H1 (cell line): ENCODE data around the gene SUPT20H. TPM values are rescaled to one million over a fixed set of nuclear protein-coding genes. Genes with fewer than 3 reads are reported as not detected.

Experiments
- CTCF ChIA-PET: fragments of 300-600 bp; sonication (Branson Sonifier 250); formaldehyde crosslinking; loops from one replicate; lab custom pipeline; 2021; ENCODE audit not compliant: partially characterized antibody; lab: Charles Lee
- POLR2A ChIA-PET: fragments of 300-600 bp; sonication (Branson Sonifier 250); formaldehyde crosslinking; loops from one replicate; lab custom pipeline; 2021; ENCODE audit warnings: inconsistent platforms; ENCODE audit not compliant: partially characterized antibody; lab: Charles Lee
- DNase-seq, 2 experiments: peaks; one replicate each; pipeline versions ENCODE4 v3.0.0 to v3.0.0-alpha.2; 2010 to 2022; ENCODE audit warnings: low spot score in 2 of 2, low read depth in 1 of 2, mixed read lengths in 1 of 2
- FAIRE-seq: peaks from 2 replicates; lab custom pipeline; 2011; peaks lifted over from hg19 to GRCh38; lab: Jason Lieb, UNC
- H2AFZ ChIP-seq: 2 replicates; pipeline ENCODE4 v1.8.1; 2012; ENCODE audit warnings: low read length, inconsistent platforms
- H2AK5ac ChIP-seq: 2 replicates; pipeline ENCODE4 v1.6.1; 2013; ENCODE audit warnings: low read depth, low read length
- H2BK120ac ChIP-seq: replicated peaks from 2 replicates; pipeline ENCODE3; 2013; ENCODE audit warnings: low read depth, low read length, inconsistent platforms
- H2BK12ac ChIP-seq: 2 replicates; pipeline ENCODE4 v1.6.1; 2013; ENCODE audit warnings: low read depth, low read length
- H2BK15ac ChIP-seq: 2 replicates; pipeline ENCODE4 v1.6.1; 2013; ENCODE audit warnings: low read length
- H2BK20ac ChIP-seq: 2 replicates; pipeline ENCODE4 v1.6.1; 2013; ENCODE audit warnings: low read length
- H2BK5ac ChIP-seq: 2 replicates; pipeline ENCODE4 v1.6.1; 2013; ENCODE audit warnings: low read depth, low read length
- H3K14ac ChIP-seq: 2 replicates; pipeline ENCODE4 v1.6.1; 2013; ENCODE audit warnings: inconsistent platforms; ENCODE audit not compliant: insufficient read length
- H3K18ac ChIP-seq: 2 replicates; pipeline ENCODE4 v1.6.1; 2013; ENCODE audit warnings: low read length; ENCODE audit errors: extremely low read depth
- H3K23ac ChIP-seq: 2 replicates; pipeline ENCODE4 v1.6.1; 2013; ENCODE audit warnings: inconsistent platforms; ENCODE audit not compliant: insufficient read length
- H3K23me2 ChIP-seq: 2 replicates; pipeline ENCODE4 v1.6.1; 2013; ENCODE audit warnings: low read depth, low read length
- H3K27ac ChIP-seq: 2 replicates; pipeline ENCODE4 v1.6.1; 2011; ENCODE audit warnings: low read depth, low read length, inconsistent platforms
- H3K27me3 ChIP-seq, 4 experiments: replicated peaks in 1 of 4; 1 replicate in 1 of 4; 2 replicates in 3 of 4; pipeline versions ENCODE4 v1.6.1 to v1.8.1; 2011 to 2013; ENCODE audit warnings: low read length in 3 of 4, mild to moderate bottlenecking in 3 of 4, inconsistent platforms in 2 of 4, mixed read lengths in 2 of 4, moderate library complexity in 1 of 4; ENCODE audit not compliant: control insufficient read depth in 3 of 4, insufficient read depth in 3 of 4; ENCODE audit errors: extremely low read depth in 1 of 4
- H3K36me3 ChIP-seq, 4 experiments: 2 replicates each; pipeline versions ENCODE4 v1.6.1 to v1.8.1; 2011 to 2013; ENCODE audit warnings: mild to moderate bottlenecking in 4 of 4, low read length in 3 of 4, moderate library complexity in 2 of 4, control low read depth in 1 of 4, inconsistent platforms in 1 of 4; ENCODE audit not compliant: insufficient read depth in 4 of 4, control insufficient read depth in 2 of 4
- H3K4ac ChIP-seq: replicated peaks from 2 replicates; pipeline ENCODE3; 2013; ENCODE audit warnings: low read length, low read depth, mixed read lengths, inconsistent platforms; ENCODE audit not compliant: insufficient read length
- H3K4me1 ChIP-seq, 4 experiments: replicated peaks in 1 of 4; 1 replicate in 1 of 4; 2 replicates in 3 of 4; pipeline versions ENCODE4 v1.6.1 to v1.8.1; 2011 to 2013; ENCODE audit warnings: low read length in 3 of 4, inconsistent platforms in 2 of 4, mixed read lengths in 1 of 4; ENCODE audit not compliant: insufficient read depth in 4 of 4, control insufficient read depth in 3 of 4
- H3K4me2 ChIP-seq, 2 experiments: 2 replicates each; pipeline versions ENCODE4 v1.6.1 to v1.8.1; 2011 to 2013; ENCODE audit warnings: low read depth in 2 of 2, low read length in 2 of 2, control low read depth in 1 of 2, inconsistent platforms in 1 of 2, mild to moderate bottlenecking in 1 of 2; ENCODE audit not compliant: insufficient read depth in 1 of 2
- H3K4me3 ChIP-seq, 4 experiments: fragments of 200-600, 300-600 bp in 1 of 4; sonication (generic), shearing (Covaris generic), sonication (Bioruptor Twin) in 1 of 4; 2 replicates each; pipeline versions ENCODE4 v1.5.1 to v1.8.1; 2011 to 2016; ENCODE audit warnings: low read length in 4 of 4, low read depth in 3 of 4, control low read depth in 2 of 4, inconsistent platforms in 2 of 4, mild to moderate bottlenecking in 2 of 4, mixed read lengths in 1 of 4, moderate library complexity in 1 of 4; ENCODE audit not compliant: insufficient read depth in 2 of 4; ENCODE audit errors: extremely low read depth in 1 of 4
- H3K56ac ChIP-seq: replicated peaks from 2 replicates; pipeline ENCODE3; 2013; ENCODE audit warnings: low read depth, mild to moderate bottlenecking, mixed read lengths, low read length, inconsistent platforms; ENCODE audit not compliant: insufficient read length
- H3K79me1 ChIP-seq: 2 replicates; pipeline ENCODE4 v1.6.1; 2013; ENCODE audit warnings: low read depth, low read length, control low read depth
- H3K79me2 ChIP-seq, 2 experiments: 2 replicates each; pipeline versions ENCODE4 v1.6.1 to v1.8.1; 2012 to 2013; ENCODE audit warnings: low read length in 2 of 2, mild to moderate bottlenecking in 2 of 2, inconsistent platforms in 1 of 2; ENCODE audit not compliant: insufficient read depth in 2 of 2, control insufficient read depth in 1 of 2
- H3K9ac ChIP-seq, 4 experiments: replicated peaks in 1 of 4; 1 replicate in 1 of 4; 2 replicates in 3 of 4; pipeline versions ENCODE4 v1.6.1 to v1.8.1; 2011 to 2013; ENCODE audit warnings: low read depth in 3 of 4, low read length in 3 of 4, control low read depth in 2 of 4, mild to moderate bottlenecking in 2 of 4, moderate library complexity in 2 of 4, inconsistent platforms in 1 of 4; ENCODE audit errors: extremely low read depth in 1 of 4
- H3K9me3 ChIP-seq, 2 experiments: 2 replicates each; pipeline versions ENCODE4 v1.6.1 to v1.8.1; 2012 to 2013; ENCODE audit warnings: mild to moderate bottlenecking in 2 of 2, moderate library complexity in 2 of 2, control low read depth in 1 of 2, inconsistent platforms in 1 of 2, low read depth in 1 of 2, low read length in 1 of 2, mixed read lengths in 1 of 2; ENCODE audit not compliant: insufficient read depth in 2 of 2
- H4K20me1 ChIP-seq, 2 experiments: replicated peaks in 1 of 2; 2 replicates each; pipeline versions ENCODE3 to v1.8.1; 2011 to 2013; ENCODE audit warnings: inconsistent platforms in 2 of 2, low read length in 2 of 2, mild to moderate bottlenecking in 1 of 2; ENCODE audit not compliant: insufficient read depth in 2 of 2, control insufficient read depth in 1 of 2
- H4K5ac ChIP-seq: 2 replicates; pipeline ENCODE4 v1.6.1; 2013; ENCODE audit warnings: low read length, low read depth, mixed read lengths, inconsistent platforms; ENCODE audit not compliant: insufficient read length
- H4K8ac ChIP-seq: 2 replicates; pipeline ENCODE4 v1.8.0; 2013; ENCODE audit warnings: mild to moderate bottlenecking, moderate library complexity, low read length, inconsistent platforms; ENCODE audit not compliant: insufficient read depth; ENCODE audit errors: extremely low read depth
- H4K91ac ChIP-seq: replicated peaks from 2 replicates; pipeline ENCODE3; 2013; ENCODE audit warnings: low read length, mixed read lengths, inconsistent platforms; ENCODE audit not compliant: insufficient read length
- BACH1 ChIP-seq: IDR thresholded peaks from 2 replicates; pipeline ENCODE4 v1.6.1; 2012; ENCODE audit warnings: low read length, improper control_type of control experiment
- CBX5 ChIP-seq: fragments of 300-800, 300-1000 bp; sonication (generic); IDR thresholded peaks from 2 replicates; pipeline ENCODE4 v1.7.1; 2016; ENCODE audit warnings: antibody characterized with exemption, low read length, low read depth
- CEBPB ChIP-seq: IDR thresholded peaks from 2 replicates; pipeline ENCODE4 v1.6.1; 2012; ENCODE audit warnings: low read depth, low read length
- FOSL1 ChIP-seq: IDR thresholded peaks from 2 replicates; pipeline ENCODE4 v1.6.1; 2011; ENCODE audit warnings: mild to moderate bottlenecking, low read depth, low read length, moderate library complexity; ENCODE audit not compliant: insufficient read depth
- HDAC2 ChIP-seq, 2 experiments: fragments of 300-600 bp in 1 of 2; sonication (generic) in 1 of 2; IDR thresholded peaks; 2 replicates each; pipeline ENCODE4 v1.6.1; 2011 to 2012; ENCODE audit warnings: low read depth in 2 of 2, low read length in 2 of 2, mild to moderate bottlenecking in 2 of 2, moderate library complexity in 2 of 2, borderline replicate concordance in 1 of 2, inconsistent platforms in 1 of 2
- JUND ChIP-seq: IDR thresholded peaks from 2 replicates; pipeline ENCODE4 v1.6.1; 2011; ENCODE audit warnings: mild to moderate bottlenecking, improper control_type of control experiment, low read length
- KDM4A ChIP-seq: IDR thresholded peaks from one replicate; pipeline ENCODE4 v1.7.1; 2012; ENCODE audit warnings: low read depth, mild to moderate bottlenecking, moderate library complexity, low read length, inconsistent platforms; ENCODE audit not compliant: severe bottlenecking
- MAFK ChIP-seq: IDR thresholded peaks from 2 replicates; pipeline ENCODE4 v1.6.1; 2012; ENCODE audit warnings: low read depth, mild to moderate bottlenecking, improper control_type of control experiment, low read length
- PHF8 ChIP-seq: fragments of 200-600 bp; sonication (generic); conservative IDR thresholded peaks from 2 replicates; pipeline ENCODE4 v1.7.1; 2012; ENCODE audit warnings: low read depth, mild to moderate bottlenecking, inconsistent platforms, low read length, moderate library complexity
- POU5F1 ChIP-seq: IDR thresholded peaks from 2 replicates; pipeline ENCODE4 v1.6.1; 2011; ENCODE audit warnings: low read depth, mild to moderate bottlenecking, low read length, moderate library complexity
- RBBP5 ChIP-seq: IDR thresholded peaks from 2 replicates; pipeline ENCODE4 v1.7.1; 2012; ENCODE audit warnings: low read depth, mild to moderate bottlenecking, inconsistent platforms, low read length, moderate library complexity, borderline replicate concordance
- SIN3A ChIP-seq, 2 experiments: IDR thresholded peaks in 1 of 2; conservative IDR thresholded peaks in 1 of 2; 2 replicates each; pipeline ENCODE4 v1.6.1; 2011 to 2012; ENCODE audit warnings: low read length in 2 of 2, improper control_type of control experiment in 1 of 2, low read depth in 1 of 2, mild to moderate bottlenecking in 1 of 2
- SIX5 ChIP-seq: IDR thresholded peaks from 2 replicates; pipeline ENCODE4 v1.6.1; 2011; ENCODE audit warnings: mild to moderate bottlenecking, low read depth, low read length
- TCF12 ChIP-seq: IDR thresholded peaks from 2 replicates; pipeline ENCODE4 v1.6.1; 2011; ENCODE audit warnings: low read depth, mild to moderate bottlenecking, low read length
- ZNF274 ChIP-seq: IDR thresholded peaks from 2 replicates; pipeline ENCODE4 v1.7.0; 2012; ENCODE audit warnings: low read length, borderline replicate concordance; ENCODE audit errors: extremely low read depth
- WGBS, 2 experiments: shearing (Covaris generic) in 1 of 2; methylation state at CpG; one replicate each; pipeline versions ENCODE4 v1.1.6 to v1.1.7; 2013 to 2015; ENCODE audit warnings: low lambda C conversion rate in 2 of 2, mixed read lengths in 2 of 2, inconsistent platforms in 1 of 2, low coverage in 1 of 2, missing lambda C conversion rate in 1 of 2; ENCODE audit not compliant: insufficient replicate concordance in 2 of 2, insufficient coverage in 1 of 2, insufficient read length in 1 of 2; ENCODE audit errors: extremely low coverage in 1 of 2, missing lambda C conversion rate in 1 of 2; 5-methylcytosine and 5-hydroxymethylcytosine counted together
- polyA plus RNA-seq, 7 experiments: library from polyadenylated mRNA; depleted of rRNA in 3 of 7; stranded (reverse) in 5 of 7; unstranded in 2 of 7; fragments of >200 nt in 5 of 7; fragments of 200-250 nt in 2 of 7; gene quantifications; 1 replicate in 5 of 7; 2 replicates in 1 of 7; 4 replicates in 1 of 7; pipeline versions ENCODE4 v1.2.1 to v1.2.3, GENCODE V29; 2011 to 2013; ENCODE audit warnings: missing spikeins in 2 of 7, mixed read lengths in 2 of 7
- total RNA-seq: library from RNA; stranded (reverse); fragmentation: NEBNext Ultra II Directional; extraction: Animal tissue kit (Norgen Biotek cat#: 25700); gene quantifications from 2 replicates; pipeline ENCODE4 v1.2.1, GENCODE V29; 2021

The SUPT20H gene
- total and polyA plus RNA-seq, 2 of the 8 experiments (the other 6 are each of a cell fraction or from before 2014, with no cell fraction given): 69.2 to 75.1 TPM

DNA sequence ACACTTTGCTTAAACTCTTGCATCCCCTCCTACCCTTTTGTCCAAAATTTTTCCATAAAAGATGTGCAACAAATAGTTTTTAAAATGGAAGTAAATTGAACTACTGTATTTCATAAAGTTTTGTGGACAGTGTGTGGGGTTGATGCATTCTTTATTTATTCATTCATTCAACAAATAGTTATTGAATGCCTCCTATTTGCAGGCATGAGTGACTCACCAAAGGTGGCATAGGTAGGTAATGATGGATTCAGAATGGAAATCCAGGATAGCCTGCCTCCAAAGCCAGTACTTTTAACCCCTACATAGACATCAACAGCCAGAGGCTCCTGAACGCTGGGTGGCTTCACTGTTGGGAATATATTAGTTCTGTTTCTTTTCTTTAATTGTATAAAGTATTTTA, 48.4 kb upstream of the SUPT20H start:
- H2AK5ac ChIP-seq: no peak overlapping the region
- H3K36me3 ChIP-seq: no peaks in the 10 kb centered on the region
- H3K56ac ChIP-seq: no peak overlapping the region
- ChIA-PET POLR2A (no interaction called here), CTCF (interaction anchor here (1.1 to 1.3 kb wide), 2 partner anchors 162 to 364 kb away, joined by 3 read pairs; no protein-coding TSS in a partner anchor)
- H3K4ac ChIP-seq: no peak overlapping the region
- H4K91ac ChIP-seq: no peak overlapping the region
- H3K23me2 ChIP-seq: no peaks in the 10 kb centered on the region
- H3K18ac ChIP-seq: no peak overlapping the region
- H4K5ac ChIP-seq: no peak overlapping the region
- H3K79me2 ChIP-seq: no peaks in the 10 kb centered on the region
- no peak overlapping the region for H3K4me2 ChIP-seq
- no peak overlapping the region for H2BK120ac ChIP-seq
- no peak overlapping the region for H3K14ac ChIP-seq
- no peak for TF ChIP-seq SIX5
- no peak for TF ChIP-seq KDM4A
- no peak for TF ChIP-seq PHF8
- no peak for TF ChIP-seq HDAC2 (IDR thresholded peaks at IDR 0.05; ENCODE audit: borderline replicate concordance in 1 of 2, low read depth in 2 of 2, low read length in 2 of 2)
- no peak for TF ChIP-seq CBX5
- TF ChIP-seq ZNF274: no peak
- no peak for TF ChIP-seq JUND
- no peak for TF ChIP-seq POU5F1
- TF ChIP-seq RBBP5: no peak
- TF ChIP-seq CEBPB: no peak
- no peak for TF ChIP-seq SIN3A (conservative IDR thresholded peaks at IDR 0.05 in 1 of 2, IDR thresholded peaks at IDR 0.05 in 1 of 2; ENCODE audit: low read depth in 1 of 2, low read length in 2 of 2)
- TF ChIP-seq BACH1: no peak
- no peak for TF ChIP-seq FOSL1
- no peak for TF ChIP-seq MAFK
- no peak for TF ChIP-seq TCF12
- H2BK12ac ChIP-seq: no peak overlapping the region
- no peaks in the 10 kb centered on the region for H4K20me1 ChIP-seq
- no peak overlapping the region for H3K4me3 ChIP-seq
- H2AFZ ChIP-seq: no peak overlapping the region
- no peak overlapping the region for H2BK5ac ChIP-seq
- no peak overlapping the region for H2BK20ac ChIP-seq
- H2BK15ac ChIP-seq: no peak overlapping the region
- no peak overlapping the region for H3K27ac ChIP-seq
- peaks cover 0 to 6% of the 10 kb centered on the region in 2 experiments; a peak in 1 of 4 replicates for H3K9me3 ChIP-seq
- H3K79me1 ChIP-seq: no peaks in the 10 kb centered on the region
- WGBS, 2 experiments: 96% methylated on average over 1 of the region's 1 CpG; no CpG with 5 or more reads in 1 of the 2 experiments
- no peak overlapping the region for H3K9ac ChIP-seq
- no peak for FAIRE-seq
- H4K8ac ChIP-seq: no peak overlapping the region
- H3K27me3 ChIP-seq: no peaks in the 10 kb centered on the region
- no peak for DNase-seq
- peaks cover 0 to 5% (median 2%) of the 10 kb centered on the region in 4 experiments; a peak in 2 of 7 replicates for H3K4me1 ChIP-seq
- no peak overlapping the region for H3K23ac ChIP-seq
